ENCODE data around the gene CADPS.

DNA sequence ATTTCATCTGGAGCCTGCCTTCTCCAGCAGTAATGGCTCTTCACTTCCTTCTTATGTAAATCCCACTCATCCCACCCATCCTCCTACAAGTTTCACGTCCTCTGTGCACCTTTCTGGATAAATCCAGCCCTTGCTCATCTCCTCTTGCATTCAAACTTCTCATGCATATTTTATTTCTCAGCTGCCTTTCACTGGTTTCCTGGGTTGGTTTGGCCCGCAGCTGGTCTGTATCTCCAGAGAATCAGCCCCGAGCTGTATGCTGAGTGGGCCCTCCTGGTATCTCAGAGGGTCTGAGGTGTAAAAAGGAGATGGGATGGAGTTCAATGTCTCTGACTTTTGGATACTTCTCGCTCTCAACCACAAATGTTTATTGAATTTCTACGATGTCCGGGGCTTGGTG is 253.3 kb downstream of the CADPS start:
- TF ChIP-seq, protein P1, sequence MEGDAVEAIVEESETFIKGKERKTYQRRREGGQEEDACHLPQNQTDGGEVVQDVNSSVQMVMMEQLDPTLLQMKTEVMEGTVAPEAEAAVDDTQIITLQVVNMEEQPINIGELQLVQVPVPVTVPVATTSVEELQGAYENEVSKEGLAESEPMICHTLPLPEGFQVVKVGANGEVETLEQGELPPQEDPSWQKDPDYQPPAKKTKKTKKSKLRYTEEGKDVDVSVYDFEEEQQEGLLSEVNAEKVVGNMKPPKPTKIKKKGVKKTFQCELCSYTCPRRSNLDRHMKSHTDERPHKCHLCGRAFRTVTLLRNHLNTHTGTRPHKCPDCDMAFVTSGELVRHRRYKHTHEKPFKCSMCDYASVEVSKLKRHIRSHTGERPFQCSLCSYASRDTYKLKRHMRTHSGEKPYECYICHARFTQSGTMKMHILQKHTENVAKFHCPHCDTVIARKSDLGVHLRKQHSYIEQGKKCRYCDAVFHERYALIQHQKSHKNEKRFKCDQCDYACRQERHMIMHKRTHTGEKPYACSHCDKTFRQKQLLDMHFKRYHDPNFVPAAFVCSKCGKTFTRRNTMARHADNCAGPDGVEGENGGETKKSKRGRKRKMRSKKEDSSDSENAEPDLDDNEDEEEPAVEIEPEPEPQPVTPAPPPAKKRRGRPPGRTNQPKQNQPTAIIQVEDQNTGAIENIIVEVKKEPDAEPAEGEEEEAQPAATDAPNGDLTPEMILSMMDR (IDR thresholded peaks at IDR 0.05; ENCODE audit: low read length), result no peak
- TF ChIP-seq EZH2 (IDR thresholded peaks at IDR 0.05; ENCODE audit: borderline replicate concordance, low read length), result no peak

Measured in OCI-LY1 (cell line).